Skeletal muscle tissue (tissue), 4 donors: Measurements from ENCODE around the gene FAF1. TPM values are rescaled to one million over a fixed set of nuclear protein-coding genes. Genes with fewer than 3 reads are reported as not detected.

Source experiments
- H3K27ac ChIP-seq: one replicate; pipeline ENCODE4 v1.7.0; 2013; ENCODE audit warnings: mild to moderate bottlenecking, low read depth, low read length, inconsistent platforms
- H3K27me3 ChIP-seq, 3 donors: one replicate each; pipeline ENCODE4 v1.7.0; 2013; ENCODE audit warnings: low read length in 3 of 3; ENCODE audit not compliant: control insufficient read depth in 3 of 3, insufficient read depth in 3 of 3
- H3K36me3 ChIP-seq, 3 donors: one replicate each; pipeline ENCODE4 v1.7.0; 2013; ENCODE audit warnings: low read length in 3 of 3; ENCODE audit not compliant: control insufficient read depth in 3 of 3, insufficient read depth in 3 of 3
- H3K4me1 ChIP-seq, 3 donors: one replicate each; pipeline ENCODE4 v1.7.0; 2013; ENCODE audit warnings: low read length in 3 of 3, mild to moderate bottlenecking in 3 of 3; ENCODE audit not compliant: control insufficient read depth in 3 of 3, insufficient read depth in 3 of 3
- H3K4me3 ChIP-seq, 3 donors: one replicate each; pipeline ENCODE4 v1.7.0; 2013; ENCODE audit warnings: low read length in 3 of 3
- H3K9ac ChIP-seq, 3 donors: one replicate each; pipeline ENCODE4 v1.7.0; 2013; ENCODE audit warnings: low read length in 3 of 3, mild to moderate bottlenecking in 3 of 3, moderate library complexity in 2 of 3, low read depth in 1 of 3
- H3K9me3 ChIP-seq, 3 donors: one replicate each; pipeline ENCODE4 v1.7.0; 2013; ENCODE audit warnings: low read length in 3 of 3; ENCODE audit not compliant: control insufficient read depth in 3 of 3
- total RNA-seq: library from RNA; depleted of rRNA; stranded (reverse); fragments of >200 nt; gene quantifications from one replicate; pipeline ENCODE4 v1.2.3, GENCODE V29; 2014
- donor health status: Osteomylitis.

Gene FAF1
- total RNA-seq, 1 donor from 2014 or later: 41.2 TPM

- Histone ChIP-seq H3K4me1 (no peaks in the 10 kb centered on the region), H3K4me3 (no peak overlapping the region), H3K27me3 (no peaks in the 10 kb centered on the region), H3K27ac (no peak overlapping the region), H3K36me3 (peaks cover 0 to 5% (median 0%) of the 10 kb centered on the region in 3 donors), H3K9ac (no peak overlapping the region), H3K9me3 (no peaks in the 10 kb centered on the region)
Measured at GRCh38 chr1:50462964-50463363, 497.1 kb downstream of the FAF1 start.

GRCh38 chr1:50458507-50458906 lies 501.6 kb downstream of the FAF1 start:
- Histone ChIP-seq H3K4me1 (no peaks in the 10 kb centered on the region), H3K9me3 (no peaks in the 10 kb centered on the region), H3K27ac (no peak overlapping the region), H3K27me3 (no peaks in the 10 kb centered on the region), H3K36me3 (peaks cover 0 to 5% (median 0%) of the 10 kb centered on the region in 3 donors), H3K9ac (no peak overlapping the region), H3K4me3 (no peak overlapping the region)

DNA sequence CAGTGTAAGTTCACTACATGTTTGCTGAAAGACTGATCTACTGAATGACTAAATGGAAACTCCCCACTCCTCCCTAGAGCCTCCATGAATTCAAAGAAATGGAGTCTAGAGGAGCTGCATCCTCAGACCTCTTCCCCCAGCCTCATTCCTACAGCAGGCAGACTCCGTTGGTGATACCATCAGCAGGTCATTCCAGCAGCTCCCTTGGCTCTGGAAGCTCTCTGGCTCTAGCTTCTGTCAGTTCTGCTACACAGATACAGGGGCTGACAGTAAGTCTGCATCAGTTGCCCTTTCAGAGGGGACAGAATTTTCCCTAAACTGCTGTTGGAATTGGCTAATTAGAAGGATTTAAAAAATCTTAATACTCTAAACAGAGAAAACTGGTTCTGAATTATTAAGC lies 505.2 kb downstream of the FAF1 start:
- Histone ChIP-seq H3K36me3 (peaks cover 0 to 6% (median 5%) of the 10 kb centered on the region in 3 donors), H3K27ac (no peak overlapping the region), H3K4me1 (no peaks in the 10 kb centered on the region), H3K9ac (no peak overlapping the region), H3K4me3 (no peak overlapping the region), H3K27me3 (no peaks in the 10 kb centered on the region), H3K9me3 (no peaks in the 10 kb centered on the region)

DNA sequence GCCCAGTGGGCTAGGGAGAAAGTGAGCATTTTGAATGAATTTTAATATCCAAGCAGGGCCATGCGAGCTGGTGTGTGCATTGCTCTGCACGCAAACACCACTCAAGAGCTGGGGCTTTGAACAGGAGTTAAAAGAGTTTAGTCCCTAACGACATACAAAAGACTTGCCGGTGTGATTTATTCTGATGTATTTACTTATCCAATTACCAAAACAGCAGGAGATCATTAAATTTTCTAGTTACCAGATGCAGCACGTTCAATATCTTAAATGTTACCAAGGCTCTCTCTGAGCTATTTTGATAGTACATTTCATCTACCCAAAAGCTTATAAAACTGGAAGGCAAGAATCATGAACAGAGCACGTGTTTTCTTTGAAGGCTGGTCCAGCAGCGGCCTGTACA lies 506.8 kb downstream of the FAF1 start:
- no peak overlapping the region for H3K4me3 ChIP-seq

GRCh38 chr1:50452700-50453099 lies 507.4 kb downstream of the FAF1 start:
- Histone ChIP-seq H3K27me3 (no peaks in the 10 kb centered on the region), H3K27ac (no peak overlapping the region), H3K4me1 (no peaks in the 10 kb centered on the region), H3K9me3 (no peaks in the 10 kb centered on the region), H3K4me3 (no peak overlapping the region), H3K36me3 (peaks cover 0 to 6% (median 5%) of the 10 kb centered on the region in 3 donors), H3K9ac (no peak overlapping the region)

More for the DNA sequence above, 506.8 kb downstream of the FAF1 start:
- Histone ChIP-seq H3K27ac (no peak overlapping the region), H3K9ac (no peak overlapping the region), H3K4me1 (no peaks in the 10 kb centered on the region), H3K36me3 (peaks cover 0 to 6% (median 5%) of the 10 kb centered on the region in 3 donors), H3K9me3 (no peaks in the 10 kb centered on the region), H3K27me3 (no peaks in the 10 kb centered on the region)

- no peak overlapping the region for H3K9ac ChIP-seq
- no peaks in the 10 kb centered on the region for H3K4me1 ChIP-seq
- no peaks in the 10 kb centered on the region for H3K27me3 ChIP-seq
- H3K4me3 ChIP-seq: no peak overlapping the region
- H3K9me3 ChIP-seq: no peaks in the 10 kb centered on the region
- H3K36me3 ChIP-seq: peaks cover 0 to 6% (median 5%) of the 10 kb centered on the region in 3 donors
- no peak overlapping the region for H3K27ac ChIP-seq
Measured at GRCh38 chr1:50450861-50451653, 509.0 kb downstream of the FAF1 start.

DNA sequence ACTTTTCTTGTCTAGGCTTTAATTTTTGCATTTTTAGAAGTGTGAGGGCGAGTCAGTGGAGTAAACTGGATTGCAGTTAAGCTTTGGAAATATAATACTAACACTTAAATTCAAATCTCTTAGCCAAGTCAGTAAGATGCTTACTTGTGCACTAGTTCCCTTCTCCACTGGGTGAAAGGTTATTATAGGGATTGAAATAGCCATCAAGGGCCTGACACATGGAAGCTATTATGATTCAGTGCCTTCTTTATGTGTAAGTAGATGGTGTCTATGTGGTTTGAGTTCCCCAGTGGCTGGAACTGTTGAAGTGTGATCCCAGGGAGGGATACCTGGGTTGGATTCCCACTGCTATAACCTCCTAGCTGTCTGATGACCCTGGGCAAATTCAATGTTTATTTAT lies 512.1 kb downstream of the FAF1 start:
- Histone ChIP-seq H3K4me1 (no peaks in the 10 kb centered on the region), H3K36me3 (peaks cover 0 to 5% (median 3%) of the 10 kb centered on the region in 3 donors), H3K27me3 (no peaks in the 10 kb centered on the region), H3K9ac (no peak overlapping the region), H3K4me3 (no peak overlapping the region), H3K9me3 (no peaks in the 10 kb centered on the region), H3K27ac (no peak overlapping the region)

DNA sequence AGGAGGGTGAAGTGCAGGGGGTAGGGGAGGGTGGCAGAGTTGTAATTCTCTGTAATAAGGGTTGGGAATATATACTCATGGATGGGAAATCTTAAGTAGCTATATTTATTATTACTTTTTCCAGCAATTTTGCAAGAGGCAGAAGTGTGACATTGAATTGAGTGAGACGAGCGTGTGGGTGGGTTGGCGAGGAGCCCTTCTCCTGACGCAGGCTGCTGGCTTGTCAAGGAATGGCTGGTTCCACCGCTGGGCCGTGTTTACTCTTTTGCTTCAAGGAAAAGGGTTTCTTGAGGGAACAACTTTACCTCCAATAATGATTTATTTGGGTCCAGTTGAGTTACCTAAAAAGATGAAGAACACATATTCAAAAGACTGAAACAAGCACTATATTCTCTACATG lies 518.9 kb downstream of the FAF1 start:
- no peaks in the 10 kb centered on the region for H3K9me3 ChIP-seq
- no peak overlapping the region for H3K9ac ChIP-seq
- H3K27ac ChIP-seq: no peak overlapping the region
- no peak overlapping the region for H3K4me3 ChIP-seq
- H3K4me1 ChIP-seq: no peaks in the 10 kb centered on the region
- no peaks in the 10 kb centered on the region for H3K27me3 ChIP-seq
- H3K36me3 ChIP-seq: peaks cover 2 to 19% (median 3%) of the 10 kb centered on the region in 3 donors

GRCh38 chr1:50438945-50439344 lies 521.1 kb downstream of the FAF1 start:
- Histone ChIP-seq H3K4me1 (no peaks in the 10 kb centered on the region), H3K9me3 (no peaks in the 10 kb centered on the region), H3K36me3 (peaks cover 2 to 19% (median 3%) of the 10 kb centered on the region in 3 donors), H3K9ac (no peak overlapping the region), H3K4me3 (no peak overlapping the region), H3K27ac (no peak overlapping the region), H3K27me3 (no peaks in the 10 kb centered on the region)

GRCh38 chr1:50436489-50436888 lies 523.6 kb downstream of the FAF1 start:
- no peaks in the 10 kb centered on the region for H3K4me1 ChIP-seq
- no peak overlapping the region for H3K9ac ChIP-seq
- H3K4me3 ChIP-seq: no peak overlapping the region
- H3K27me3 ChIP-seq: peaks cover 14 to 15% (median 15%) of the 10 kb centered on the region in 3 donors
- peaks cover 2 to 19% (median 3%) of the 10 kb centered on the region in 3 donors for H3K36me3 ChIP-seq
- no peak overlapping the region for H3K27ac ChIP-seq
- H3K9me3 ChIP-seq: no peaks in the 10 kb centered on the region
